Cardiac muscle cell (in vitro differentiated cells and primary cell): ENCODE results near the gene KCNK2. TPM values are rescaled to one million over a fixed set of nuclear protein-coding genes. Genes with fewer than 3 reads are reported as not detected.

ENCODE experiments used
- DNase-seq, 2 donors: peaks; one replicate each; pipeline versions ENCODE4 v3.0.0 to v3.0.0-alpha.2; 2010 to 2017; ENCODE audit warnings: low read depth in 1 of 2, low spot score in 1 of 2
- H3K27ac ChIP-seq: fragments of 200-600 bp; sonication (generic); 2 replicates; pipeline ENCODE4 v1.5.1; 2016
- H3K27me3 ChIP-seq: fragments of 200-600 bp; sonication (generic); 2 replicates; pipeline ENCODE4 v1.6.0; 2016; ENCODE audit warnings: control low read depth
- H3K36me3 ChIP-seq: fragments of 200-600 bp; sonication (generic); 2 replicates; pipeline ENCODE4 v1.5.1; 2016; ENCODE audit warnings: control low read depth
- H3K4me1 ChIP-seq: fragments of 200-600 bp; sonication (generic); 2 replicates; pipeline ENCODE4 v1.8.1; 2017; ENCODE audit warnings: low read depth, mild to moderate bottlenecking, mixed run types
- H3K4me3 ChIP-seq: fragments of 200-600 bp; sonication (generic); 2 replicates; pipeline ENCODE4 v1.5.1; 2016; ENCODE audit warnings: mild to moderate bottlenecking
- H3K9me3 ChIP-seq: fragments of 200-600 bp; sonication (generic); 2 replicates; pipeline ENCODE4 v1.5.1; 2017; ENCODE audit warnings: low read depth, mild to moderate bottlenecking, control low read depth
- CTCF ChIP-seq: IDR thresholded peaks from 2 replicates; pipeline ENCODE4 v1.5.1; 2012; ENCODE audit warnings: low read depth, mild to moderate bottlenecking, low read length
- polyA plus RNA-seq: library from polyadenylated mRNA; unstranded; fragments of >200 nt; fragmentation: Nextera tagmentation; extraction: Ambion mirVana; gene quantifications from 2 replicates; pipeline ENCODE4 v1.2.1, GENCODE V29; 2016
- total RNA-seq: library from RNA; depleted of rRNA; stranded (reverse); fragments of >200 nt; gene quantifications from 2 replicates; pipeline ENCODE4 v1.2.3, GENCODE V29; 2016

Gene KCNK2
- total and polyA plus RNA-seq, 2 experiments from 2014 or later = not detected

- no peaks in the 10 kb centered on the region for H3K27me3 ChIP-seq
- TF ChIP-seq CTCF = no peak
- DNase-seq = no peak
- H3K36me3 ChIP-seq = no peaks in the 10 kb centered on the region
- no peak overlapping the region for H3K4me3 ChIP-seq
- no peaks in the 10 kb centered on the region for H3K9me3 ChIP-seq
- H3K27ac ChIP-seq = no peak overlapping the region
- H3K4me1 ChIP-seq = no peaks in the 10 kb centered on the region
Observed at GRCh38 chr1:215059947-215060346, 22.6 kb upstream of the KCNK2 start.

GRCh38 chr1:215064327-215064726, 18.2 kb upstream of the KCNK2 start:
- no peak for TF ChIP-seq CTCF
- no peak for DNase-seq
- Histone ChIP-seq H3K4me3 (no peak overlapping the region), H3K4me1 (no peaks in the 10 kb centered on the region), H3K27me3 (no peaks in the 10 kb centered on the region), H3K9me3 (no peaks in the 10 kb centered on the region), H3K36me3 (no peaks in the 10 kb centered on the region), H3K27ac (no peak overlapping the region)

- Histone ChIP-seq H3K9me3 (no peaks in the 10 kb centered on the region), H3K4me1 (no peaks in the 10 kb centered on the region), H3K27ac (no peak overlapping the region), H3K4me3 (no peak overlapping the region), H3K27me3 (no peaks in the 10 kb centered on the region), H3K36me3 (no peaks in the 10 kb centered on the region)
- no peak for TF ChIP-seq CTCF
- no peak for DNase-seq
Observed at GRCh38 chr1:215071078-215071477, 11.5 kb upstream of the KCNK2 start.

- Histone ChIP-seq H3K4me3 (no peak overlapping the region), H3K4me1 (no peaks in the 10 kb centered on the region), H3K27ac (no peak overlapping the region), H3K36me3 (no peaks in the 10 kb centered on the region), H3K27me3 (peaks cover 44% of the 10 kb centered on the region), H3K9me3 (no peaks in the 10 kb centered on the region)
- peak; percentile 23 to 66 for DNase-seq
- peak; percentile 55 for TF ChIP-seq CTCF
Observed at GRCh38 chr1:215076322-215076721, 6.2 kb upstream of the KCNK2 start.

- Histone ChIP-seq H3K4me3 (no peak overlapping the region), H3K27me3 (peaks cover 75% of the 10 kb centered on the region), H3K27ac (no peak overlapping the region), H3K4me1 (no peaks in the 10 kb centered on the region), H3K9me3 (no peaks in the 10 kb centered on the region), H3K36me3 (no peaks in the 10 kb centered on the region)
- DNase-seq = no peak
- TF ChIP-seq CTCF = no peak
Observed at GRCh38 chr1:215079456-215079855, 3.1 kb upstream of the KCNK2 start.
